GM12874 (cell line): ENCODE measurements around the gene SYNPO2.

ENCODE experiments used
- TF ChIP-seq, protein P1 (sequence below): IDR thresholded peaks from 2 replicates; pipeline ENCODE4 v1.5.1; 2011; ENCODE audit warnings: low read depth, mild to moderate bottlenecking, control low read depth, low read length, moderate library complexity; ENCODE audit not compliant: insufficient read depth

Gene SYNPO2

DNA sequence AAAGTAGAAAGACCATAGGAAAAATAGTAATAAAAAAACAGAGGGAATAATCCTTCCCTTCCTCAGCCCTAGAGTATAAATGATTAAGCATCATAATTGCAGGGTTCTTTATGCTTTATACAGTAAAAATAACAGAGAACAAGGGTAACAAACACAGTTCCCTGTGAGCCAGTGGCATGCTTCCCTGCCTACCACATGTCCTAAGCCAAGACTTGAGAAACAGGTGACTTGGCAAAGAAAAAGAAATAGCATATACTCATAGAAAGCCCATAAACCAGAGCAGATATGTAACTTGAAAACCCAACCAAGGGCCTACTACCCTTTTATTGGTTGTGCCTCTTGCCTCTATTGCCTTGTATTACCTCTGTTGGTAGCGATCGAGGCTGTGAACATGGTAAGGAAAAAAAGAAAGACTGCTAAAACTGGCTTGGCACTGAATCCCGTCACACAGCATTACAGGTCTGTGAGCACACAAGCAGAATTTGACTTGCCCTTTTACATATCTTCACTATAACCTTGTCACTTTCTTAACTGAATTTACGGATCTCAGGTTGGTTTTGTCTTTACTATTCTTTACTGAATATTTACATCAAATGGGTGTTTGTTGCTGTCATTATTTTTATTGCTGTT lies 216.1 kb downstream of the SYNPO2 start:
- TF ChIP-seq, protein P1, sequence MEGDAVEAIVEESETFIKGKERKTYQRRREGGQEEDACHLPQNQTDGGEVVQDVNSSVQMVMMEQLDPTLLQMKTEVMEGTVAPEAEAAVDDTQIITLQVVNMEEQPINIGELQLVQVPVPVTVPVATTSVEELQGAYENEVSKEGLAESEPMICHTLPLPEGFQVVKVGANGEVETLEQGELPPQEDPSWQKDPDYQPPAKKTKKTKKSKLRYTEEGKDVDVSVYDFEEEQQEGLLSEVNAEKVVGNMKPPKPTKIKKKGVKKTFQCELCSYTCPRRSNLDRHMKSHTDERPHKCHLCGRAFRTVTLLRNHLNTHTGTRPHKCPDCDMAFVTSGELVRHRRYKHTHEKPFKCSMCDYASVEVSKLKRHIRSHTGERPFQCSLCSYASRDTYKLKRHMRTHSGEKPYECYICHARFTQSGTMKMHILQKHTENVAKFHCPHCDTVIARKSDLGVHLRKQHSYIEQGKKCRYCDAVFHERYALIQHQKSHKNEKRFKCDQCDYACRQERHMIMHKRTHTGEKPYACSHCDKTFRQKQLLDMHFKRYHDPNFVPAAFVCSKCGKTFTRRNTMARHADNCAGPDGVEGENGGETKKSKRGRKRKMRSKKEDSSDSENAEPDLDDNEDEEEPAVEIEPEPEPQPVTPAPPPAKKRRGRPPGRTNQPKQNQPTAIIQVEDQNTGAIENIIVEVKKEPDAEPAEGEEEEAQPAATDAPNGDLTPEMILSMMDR = no peak

GRCh38 chr4:119105605-119106004 lies 217.0 kb downstream of the SYNPO2 start:
- TF ChIP-seq, protein P1 = no peak

GRCh38 chr4:119106036-119107000 lies 217.7 kb downstream of the SYNPO2 start:
- TF ChIP-seq, protein P1 = no peak

GRCh38 chr4:119110121-119110520 lies 221.5 kb downstream of the SYNPO2 start:
- TF ChIP-seq, protein P1 = no peak
